GM13976 (cell line): Measurements from ENCODE around the gene FAM83D.

Source experiments
- DNase-seq: peaks from one replicate; pipeline ENCODE4 v3.0.0; 2012; ENCODE audit warnings: low spot score
- in situ Hi-C: fragments of 300-500 bp; cut with MboI; formaldehyde crosslinking; loops from one replicate; pipeline ENCODE4 v1.12.0; 2022; ENCODE audit warnings: low sequenced_read_pairs, mixed read lengths, inconsistent platforms; ENCODE audit not compliant: unreplicated experiment
- TF ChIP-seq, protein P1 (sequence below): IDR thresholded peaks from 2 replicates; pipeline ENCODE4 v1.5.1; 2012; ENCODE audit warnings: borderline replicate concordance, mild to moderate bottlenecking; ENCODE audit not compliant: insufficient read depth; ENCODE audit errors: extremely low read depth, missing control alignments, control extremely low read depth

Gene FAM83D

DNA sequence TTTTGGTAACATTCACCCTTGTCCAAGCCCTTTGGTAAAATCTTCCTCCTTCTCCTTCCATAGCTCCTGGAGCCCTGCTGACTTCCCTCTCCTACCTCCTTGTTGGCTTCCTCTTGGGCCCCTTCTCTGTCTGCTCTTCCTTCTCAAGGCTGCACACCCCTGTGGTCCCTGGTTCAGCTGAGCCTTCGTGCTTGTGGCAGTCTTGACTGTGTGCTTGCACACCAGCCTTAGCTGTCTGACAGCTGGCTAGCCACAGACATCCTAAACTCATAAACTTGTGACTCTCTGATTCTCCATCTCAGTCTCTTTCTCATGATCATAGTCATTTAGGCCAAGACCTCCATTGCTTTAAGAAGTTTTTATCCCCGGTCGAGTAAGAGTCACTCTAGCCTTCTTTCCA, 73.0 kb downstream of the FAM83D start:
- DNase-seq, result no peak
- in situ Hi-C loops, result no loop called here
- TF ChIP-seq, protein P1, sequence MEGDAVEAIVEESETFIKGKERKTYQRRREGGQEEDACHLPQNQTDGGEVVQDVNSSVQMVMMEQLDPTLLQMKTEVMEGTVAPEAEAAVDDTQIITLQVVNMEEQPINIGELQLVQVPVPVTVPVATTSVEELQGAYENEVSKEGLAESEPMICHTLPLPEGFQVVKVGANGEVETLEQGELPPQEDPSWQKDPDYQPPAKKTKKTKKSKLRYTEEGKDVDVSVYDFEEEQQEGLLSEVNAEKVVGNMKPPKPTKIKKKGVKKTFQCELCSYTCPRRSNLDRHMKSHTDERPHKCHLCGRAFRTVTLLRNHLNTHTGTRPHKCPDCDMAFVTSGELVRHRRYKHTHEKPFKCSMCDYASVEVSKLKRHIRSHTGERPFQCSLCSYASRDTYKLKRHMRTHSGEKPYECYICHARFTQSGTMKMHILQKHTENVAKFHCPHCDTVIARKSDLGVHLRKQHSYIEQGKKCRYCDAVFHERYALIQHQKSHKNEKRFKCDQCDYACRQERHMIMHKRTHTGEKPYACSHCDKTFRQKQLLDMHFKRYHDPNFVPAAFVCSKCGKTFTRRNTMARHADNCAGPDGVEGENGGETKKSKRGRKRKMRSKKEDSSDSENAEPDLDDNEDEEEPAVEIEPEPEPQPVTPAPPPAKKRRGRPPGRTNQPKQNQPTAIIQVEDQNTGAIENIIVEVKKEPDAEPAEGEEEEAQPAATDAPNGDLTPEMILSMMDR, result no peak

DNA sequence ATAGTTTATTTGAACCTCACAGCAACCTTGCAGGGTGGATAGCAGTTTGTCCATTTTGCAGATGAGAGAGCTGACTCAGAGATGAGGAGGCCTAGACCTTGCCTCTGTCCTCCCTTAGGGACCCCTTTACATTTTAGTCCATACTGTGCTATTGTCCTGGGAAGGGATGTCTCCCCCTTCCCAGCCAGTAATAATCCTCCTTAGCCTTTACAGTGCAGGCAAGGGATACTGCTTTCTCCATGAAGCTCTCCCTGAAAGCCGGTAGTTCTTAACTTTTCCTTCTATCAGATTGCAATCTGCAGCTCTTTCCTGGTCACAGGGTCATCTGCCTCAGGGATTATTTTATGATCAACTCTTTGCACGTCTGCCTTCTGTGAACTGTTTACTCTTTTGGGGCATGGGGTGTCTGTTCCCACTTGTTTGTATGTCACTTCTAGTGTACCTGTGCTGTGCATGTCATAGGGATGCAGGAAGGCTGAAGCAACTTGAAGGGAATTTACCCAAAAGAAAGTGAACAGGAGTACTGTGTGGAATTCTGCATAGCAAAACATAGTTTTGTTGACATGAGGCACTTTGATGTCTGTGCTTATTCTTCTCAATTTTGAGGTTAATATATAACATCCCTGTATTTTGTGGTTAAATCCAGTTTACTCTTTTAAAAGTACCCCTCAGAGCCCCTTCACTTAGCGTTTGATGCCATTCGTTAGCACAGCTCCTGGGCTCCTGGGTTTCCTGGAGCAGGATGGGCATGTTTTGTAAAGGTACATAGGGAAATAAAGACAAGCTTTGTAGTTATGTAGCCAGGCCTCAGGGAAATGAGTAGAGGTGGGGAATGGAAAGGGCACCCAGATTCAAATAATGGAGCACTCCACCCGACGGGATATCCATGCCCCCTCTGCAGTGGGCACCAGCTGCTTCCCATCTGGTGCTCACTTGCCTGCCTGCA, 74.0 kb downstream of the FAM83D start:
- TF ChIP-seq, protein P1, result no peak
- in situ Hi-C loops, result no loop called here
- no peak for DNase-seq
